Right ventricle myocardium inferior (tissue), 1 donor: ENCODE measurements around the gene TOP2A. TPM values are rescaled to one million over a fixed set of nuclear protein-coding genes. Genes with fewer than 3 reads are reported as not detected.

Experiments used
- ATAC-seq: fragments of 200-7000 bp; cut with Tn5 transposase; one replicate; pipeline ENCODE4 v1.9.1; 2020; ENCODE audit warnings: mild to moderate bottlenecking, moderate library complexity
- DNase-seq: peaks from one replicate; pipeline ENCODE4 v3.0.0; 2021; ENCODE audit errors: missing footprints
- intact Hi-C: fragments of 100-400 bp; cut with DNase I; formaldehyde crosslinking; loops from one replicate; pipeline ENCODE4 v1.11.0; 2022
- long read RNA-seq: library from polyadenylated mRNA; unstranded; transcript quantifications from one replicate; pipeline ENCODE4 v2.0.0, GENCODE V29; 2021
- total RNA-seq: library from RNA; stranded (reverse); fragmentation: NEBNext Ultra II Directional; extraction: Animal tissue kit (Norgen Biotek cat#: 25700); gene quantifications from one replicate; pipeline ENCODE4 v1.2.1, GENCODE V29; 2021
- donor health status: DM: no; HTN: yes; CAD: no; lungs with severe emphysema.

Gene TOP2A
- 3.0 TPM for total RNA-seq
- long read RNA-seq: 0 reads

GRCh38 chr17:40417609-40418427 is at the start of gene TOP2A:
Gene TOP2A (minus strand): TSS chr17:40417896. CDS start chr17:40417791, 105 bp downstream.
- intact Hi-C loops: loop anchor here (2.0 kb wide), 1 partner anchor 115 kb away; no protein-coding TSS in a partner anchor
- ATAC-seq (peak; percentile 99), DNase-seq (peak; percentile 92)

- ATAC-seq: no peak
- DNase-seq: no peak
- intact Hi-C loops: no loop called here
These were observed 49.7 kb upstream of the TOP2A start for GRCh38 chr17:40467281-40467867.

GRCh38 chr17:40466298-40466971 is 48.7 kb upstream of the TOP2A start:
- intact Hi-C loops: no loop called here
- no peak for ATAC-seq
- DNase-seq: no peak

- DNase-seq: no peak
- intact Hi-C loops: no loop called here
- ATAC-seq: no peak
These were observed 46.7 kb upstream of the TOP2A start for GRCh38 chr17:40464392-40464855.

GRCh38 chr17:40463122-40463550 is 45.4 kb upstream of the TOP2A start:
- intact Hi-C loops: no loop called here
- no peak for ATAC-seq
- DNase-seq: no peak

- ATAC-seq (peak; percentile 17), DNase-seq (no peak)
- intact Hi-C loops: no loop called here
These were observed 44.8 kb upstream of the TOP2A start for GRCh38 chr17:40462343-40463121.

GRCh38 chr17:40461732-40462342 is 44.1 kb upstream of the TOP2A start:
- ATAC-seq (peak; percentile 5), DNase-seq (no peak)
- intact Hi-C loops: no loop called here

- DNase-seq: no peak
- peak; percentile 5 for ATAC-seq
- intact Hi-C loops: no loop called here
These were observed 43.5 kb upstream of the TOP2A start for GRCh38 chr17:40460968-40461731.

GRCh38 chr17:40460604-40460967 is 42.9 kb upstream of the TOP2A start:
- ATAC-seq (no peak), DNase-seq (no peak)
- intact Hi-C loops: no loop called here

- DNase-seq: no peak
- no peak for ATAC-seq
- intact Hi-C loops: no loop called here
These were observed 42.2 kb upstream of the TOP2A start for GRCh38 chr17:40459636-40460603.

GRCh38 chr17:40458851-40459482 is 41.3 kb upstream of the TOP2A start:
- intact Hi-C loops: no loop called here
- no peak for ATAC-seq

GRCh38 chr17:40457964-40458791 is 40.5 kb upstream of the TOP2A start:
- DNase-seq (no peak), ATAC-seq (peak; percentile 16)

More at GRCh38 chr17:40458851-40459482, 41.3 kb upstream of the TOP2A start:
- DNase-seq: no peak

GRCh38 chr17:40457369-40457768 is 39.7 kb upstream of the TOP2A start:
- intact Hi-C loops: no loop called here
- no peak for ATAC-seq
- DNase-seq: no peak

More at GRCh38 chr17:40457964-40458791, 40.5 kb upstream of the TOP2A start:
- intact Hi-C loops: no loop called here

GRCh38 chr17:40456396-40456951 is 38.8 kb upstream of the TOP2A start:
- DNase-seq: no peak
- ATAC-seq: peak; percentile 21
- intact Hi-C loops: no loop called here

GRCh38 chr17:40454613-40454995 is 36.9 kb upstream of the TOP2A start:
- DNase-seq: no peak
- intact Hi-C loops: no loop called here

More at GRCh38 chr17:40454613-40454995, 36.9 kb upstream of the TOP2A start:
- ATAC-seq: no peak
